Measurements from ENCODE around the gene ZNF546. TPM values are rescaled to one million over a fixed set of nuclear protein-coding genes. Genes with fewer than 3 reads are reported as not detected.
A peak's percentile ranks its signal among the peaks of the same experiment; 100 is the strongest.
"Not testable (repeated sequence)": the region's sequence is repeated elsewhere in the genome, so short reads cannot be mapped to it uniquely, and the experiment has no call there.

The ZNF546 gene
- total RNA-seq = 6.1 and 7.1 TPM in 2 replicates

DNA sequence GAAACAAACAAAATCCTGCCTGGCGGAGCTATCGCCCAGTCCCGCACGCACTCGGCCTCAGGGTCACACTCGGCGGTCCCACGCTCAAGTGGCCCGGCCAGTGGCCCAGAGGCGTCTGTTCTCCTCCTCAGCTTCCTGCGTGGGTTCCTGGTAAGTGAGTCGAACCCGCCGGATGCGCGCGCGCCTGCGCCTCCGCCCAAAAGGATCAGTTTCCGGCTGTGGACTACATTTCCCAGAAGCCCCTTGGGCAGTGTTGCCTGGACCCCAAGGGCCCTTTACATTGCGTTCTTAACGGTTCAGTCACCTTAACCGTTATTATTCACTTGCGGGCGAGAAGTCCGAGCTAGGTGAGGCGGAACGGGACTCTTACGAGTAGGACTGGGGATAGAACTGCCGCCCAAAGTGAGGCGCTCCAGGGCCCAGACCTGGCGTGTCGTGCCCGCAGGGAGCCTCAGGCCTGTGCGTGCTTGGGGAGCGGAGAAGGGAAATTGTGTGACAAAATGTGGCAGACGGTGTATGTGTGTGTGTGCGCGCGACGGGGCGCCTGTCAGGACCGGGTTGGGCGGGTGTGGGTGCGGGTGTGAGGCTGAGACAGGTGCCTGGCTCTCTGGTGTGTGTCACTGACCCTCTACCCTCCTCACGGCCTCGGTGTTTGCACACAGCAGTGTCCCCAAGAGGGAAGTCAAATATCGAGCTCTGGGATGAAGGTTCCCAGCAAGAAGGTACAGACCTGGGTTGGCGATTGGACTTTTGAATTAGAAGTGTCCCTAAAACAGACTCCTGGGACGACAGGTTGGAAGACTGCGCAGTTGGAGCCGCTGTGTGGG is at the start of gene ZNF546:
Gene ZNF546 (plus strand): TSS at position 250 of the 827 bp plus-strand sequence. CDS start 1,267 bp downstream, outside the sequence.
- Mint-ChIP-seq H3K27me3 (ENCODE audit: insufficient read depth) (no peaks in the 10 kb centered on the region), H3K27ac (peak within 1 kb of the TSS; percentile 100), H3K9me3 (peaks cover 18% of the 10 kb centered on the region), H3K4me1 (ENCODE audit: low read depth) (peaks cover 41% of the 10 kb centered on the region), H3K36me3 (ENCODE audit: low read depth) (peaks cover 25% of the 10 kb centered on the region), H3K4me3 (peak within 1 kb of the TSS; percentile 99)
- intact Hi-C loops (cut with micrococcal nuclease) = loop anchor here (1.0 to 2.0 kb wide), 5 partner anchors 26 to 288 kb away; partner anchors contain the start of genes AKT2, MAP3K10, PSMC4 and ZNF780A
- peak; percentile 87 for DNase-seq (ENCODE audit: low spot score)

- Mint-ChIP-seq H3K4me1 (ENCODE audit: low read depth) (peaks cover 65% of the 10 kb centered on the region), H3K27ac (no peak overlapping the region), H3K27me3 (ENCODE audit: insufficient read depth) (no peaks in the 10 kb centered on the region), H3K9me3 (peaks cover 15% of the 10 kb centered on the region), H3K4me3 (no peak overlapping the region), H3K36me3 (ENCODE audit: low read depth) (peaks cover 16% of the 10 kb centered on the region)
- intact Hi-C loops (cut with micrococcal nuclease) = no loop called here
- DNase-seq (ENCODE audit: low spot score) = no peak
Measured at GRCh38 chr19:39949026-39949747, 47.7 kb upstream of the ZNF546 start.

DNA sequence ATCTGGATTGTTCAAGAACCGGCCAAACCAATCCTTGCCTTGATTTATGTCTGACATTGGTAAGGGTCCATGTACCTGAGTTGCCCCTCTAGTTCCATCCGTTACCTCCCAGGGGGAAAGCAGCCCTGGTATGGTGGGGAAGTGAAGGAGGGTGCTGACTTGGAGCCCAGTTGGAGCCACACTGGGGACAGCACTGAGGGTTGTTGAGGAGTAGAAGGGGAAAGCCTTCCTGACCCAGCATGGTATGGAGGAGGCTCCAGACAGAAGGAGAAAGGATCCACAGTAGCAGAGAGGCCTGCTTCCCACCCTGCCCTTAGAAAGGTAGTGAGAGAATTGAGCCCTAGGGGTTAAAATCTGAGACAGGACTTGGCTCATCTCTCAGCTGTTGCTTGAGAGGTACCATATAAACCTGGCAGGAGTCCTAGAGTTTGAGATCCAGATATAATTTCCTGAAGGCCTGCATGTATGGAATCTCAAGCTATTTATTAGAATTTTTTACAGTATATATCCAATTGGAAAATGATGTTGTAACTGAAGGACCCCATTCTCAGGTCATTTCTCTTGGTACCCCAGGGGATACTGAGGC is 45.7 kb upstream of the ZNF546 start:
- H3K4me1 Mint-ChIP-seq (ENCODE audit: low read depth) = peaks cover 65% of the 10 kb centered on the region
- no peak overlapping the region for H3K4me3 Mint-ChIP-seq
- peak overlapping the region; percentile 64 for H3K27ac Mint-ChIP-seq
- intact Hi-C loops (cut with micrococcal nuclease) = no loop called here
- H3K36me3 Mint-ChIP-seq (ENCODE audit: low read depth) = peaks cover 14% of the 10 kb centered on the region
- no peak for DNase-seq (ENCODE audit: low spot score)
- H3K9me3 Mint-ChIP-seq = peaks cover 15% of the 10 kb centered on the region
- peaks cover 3% of the 10 kb centered on the region for H3K27me3 Mint-ChIP-seq (ENCODE audit: insufficient read depth)

- H3K9me3 Mint-ChIP-seq = peaks cover 15% of the 10 kb centered on the region
- intact Hi-C loops (cut with micrococcal nuclease) = loop anchor here (2.0 kb wide), 1 partner anchor 15 kb away; no protein-coding TSS in a partner anchor
- DNase-seq (ENCODE audit: low spot score) = no peak
- H3K36me3 Mint-ChIP-seq (ENCODE audit: low read depth) = peaks cover 14% of the 10 kb centered on the region
- H3K4me3 Mint-ChIP-seq = peak overlapping the region; percentile 68
- peaks cover 3% of the 10 kb centered on the region for H3K27me3 Mint-ChIP-seq (ENCODE audit: insufficient read depth)
- H3K4me1 Mint-ChIP-seq (ENCODE audit: low read depth) = peaks cover 62% of the 10 kb centered on the region
- H3K27ac Mint-ChIP-seq = peak overlapping the region; percentile 76
Measured at GRCh38 chr19:39951686-39952085, 45.2 kb upstream of the ZNF546 start.

DNA sequence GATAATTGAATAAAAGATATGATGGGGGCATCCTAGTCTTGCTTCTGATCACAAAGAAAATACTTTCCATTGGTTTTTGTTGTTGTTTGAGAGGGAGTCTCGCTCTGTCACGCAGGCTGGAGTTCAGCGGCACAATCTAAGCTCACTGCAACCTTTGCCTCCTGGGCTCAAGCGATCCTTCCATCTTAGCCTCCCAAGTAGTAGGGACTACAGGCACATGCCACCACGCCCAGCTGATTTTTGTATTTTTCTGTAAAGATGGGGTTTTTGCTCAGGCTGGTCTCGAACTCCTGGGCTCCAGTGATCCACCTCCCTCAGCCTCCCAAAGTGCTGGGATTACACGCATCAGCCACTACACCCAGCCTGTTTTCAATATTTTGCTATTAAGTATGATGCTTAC is 42.9 kb upstream of the ZNF546 start:
- Mint-ChIP-seq H3K4me1 (ENCODE audit: low read depth) (peaks cover 65% of the 10 kb centered on the region), H3K4me3 (peak overlapping the region; percentile 35), H3K9me3 (peaks cover 15% of the 10 kb centered on the region), H3K36me3 (ENCODE audit: low read depth) (peaks cover 14% of the 10 kb centered on the region), H3K27ac (peak overlapping the region; percentile 81), H3K27me3 (ENCODE audit: insufficient read depth) (peaks cover 3% of the 10 kb centered on the region)
- intact Hi-C loops (cut with micrococcal nuclease) = loop anchor here (1.0 to 2.0 kb wide), 3 partner anchors 10 to 17 kb away; partner anchors contain the start of gene PSMC4
- DNase-seq (ENCODE audit: low spot score) = no peak

GRCh38 chr19:39957886-39958285 is 39.0 kb upstream of the ZNF546 start:
- intact Hi-C loops (cut with micrococcal nuclease); H3K36me3 Mint-ChIP-seq (ENCODE audit: low read depth); H3K27me3 Mint-ChIP-seq (ENCODE audit: insufficient read depth); DNase-seq (ENCODE audit: low spot score); H3K9me3 Mint-ChIP-seq; H3K4me3 Mint-ChIP-seq: not testable (repeated sequence)
- peaks cover 50% of the 10 kb centered on the region for H3K4me1 Mint-ChIP-seq (ENCODE audit: low read depth)
- peak overlapping the region; percentile 58 for H3K27ac Mint-ChIP-seq

DNA sequence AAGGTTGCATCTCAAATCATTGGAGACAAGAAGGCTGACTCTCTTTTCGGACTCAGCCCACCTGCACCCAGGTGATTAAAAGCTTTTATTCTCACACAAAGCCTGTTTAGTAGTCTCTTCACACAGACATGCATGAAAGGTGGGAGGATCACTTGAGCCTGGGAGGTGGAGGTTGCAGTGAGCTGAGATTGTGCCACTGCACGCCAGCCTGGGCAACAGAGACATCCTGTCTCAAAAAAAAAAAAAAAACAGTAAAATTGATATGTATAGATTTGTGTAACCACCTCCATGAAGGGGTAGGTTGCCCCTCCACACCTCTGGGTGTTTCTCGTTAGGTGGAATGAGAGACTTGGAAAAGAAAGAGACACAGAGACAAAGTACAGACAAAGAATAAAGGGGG is 37.9 kb upstream of the ZNF546 start:
- H3K27me3 Mint-ChIP-seq (ENCODE audit: insufficient read depth); intact Hi-C loops (cut with micrococcal nuclease); H3K9me3 Mint-ChIP-seq; H3K36me3 Mint-ChIP-seq (ENCODE audit: low read depth); DNase-seq (ENCODE audit: low spot score): not testable (repeated sequence)
- peak overlapping the region; percentile 33 for H3K27ac Mint-ChIP-seq
- H3K4me1 Mint-ChIP-seq (ENCODE audit: low read depth) = peaks cover 40% of the 10 kb centered on the region
- H3K4me3 Mint-ChIP-seq = peak overlapping the region; percentile 30

DNA sequence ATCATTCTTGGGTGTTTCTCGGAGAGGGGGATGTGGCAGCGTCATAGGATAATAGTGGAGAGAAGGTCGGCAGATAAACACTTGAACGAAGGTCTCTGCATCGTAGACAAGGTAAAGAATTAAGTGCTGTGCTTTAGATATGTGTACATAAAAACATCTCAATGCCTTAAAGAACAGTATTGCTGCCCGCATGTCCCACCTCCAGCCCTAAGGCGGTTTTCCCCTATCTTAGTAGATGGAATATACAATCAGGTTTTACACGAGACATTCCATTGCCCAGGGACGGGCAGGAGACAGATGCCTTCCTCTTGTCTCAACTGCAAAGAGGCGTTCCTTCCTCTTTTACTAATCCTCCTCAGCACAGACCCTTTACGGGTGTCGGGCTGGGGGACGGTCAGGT is 37.5 kb upstream of the ZNF546 start:
- H3K4me3 Mint-ChIP-seq = peak overlapping the region; percentile 30
- H3K27me3 Mint-ChIP-seq (ENCODE audit: insufficient read depth); intact Hi-C loops (cut with micrococcal nuclease); H3K36me3 Mint-ChIP-seq (ENCODE audit: low read depth); DNase-seq (ENCODE audit: low spot score); H3K9me3 Mint-ChIP-seq: not testable (repeated sequence)
- H3K27ac Mint-ChIP-seq = peak overlapping the region; percentile 33
- H3K4me1 Mint-ChIP-seq (ENCODE audit: low read depth) = peaks cover 35% of the 10 kb centered on the region

DNA sequence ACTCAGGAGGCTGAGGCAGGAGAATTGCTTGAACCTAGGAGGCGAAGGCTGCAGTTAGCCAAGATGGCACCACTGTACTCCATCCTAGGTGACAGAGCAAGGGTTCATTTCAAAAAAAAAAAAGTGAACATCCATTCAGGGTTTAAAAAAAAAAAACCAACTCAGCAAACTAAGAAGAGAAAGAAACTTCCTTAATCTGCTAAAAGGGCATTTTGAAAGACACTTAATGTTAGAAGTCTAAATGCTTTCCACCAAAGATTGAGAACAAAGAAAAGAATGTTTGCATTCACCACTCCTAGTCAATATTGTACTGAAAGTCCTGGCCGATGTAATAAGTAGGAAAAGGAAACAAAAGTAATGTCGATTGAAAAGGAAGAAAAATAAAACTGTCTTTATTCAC is 33.0 kb upstream of the ZNF546 start:
- H3K27ac Mint-ChIP-seq = no peak overlapping the region
- intact Hi-C loops (cut with micrococcal nuclease) = no loop called here
- peaks cover 30% of the 10 kb centered on the region for H3K4me1 Mint-ChIP-seq (ENCODE audit: low read depth)
- H3K9me3 Mint-ChIP-seq = no peaks in the 10 kb centered on the region
- H3K4me3 Mint-ChIP-seq = no peak overlapping the region
- peaks cover 9% of the 10 kb centered on the region for H3K36me3 Mint-ChIP-seq (ENCODE audit: low read depth)
- H3K27me3 Mint-ChIP-seq (ENCODE audit: insufficient read depth) = peaks cover 2% of the 10 kb centered on the region
- no peak for DNase-seq (ENCODE audit: low spot score)

DNA sequence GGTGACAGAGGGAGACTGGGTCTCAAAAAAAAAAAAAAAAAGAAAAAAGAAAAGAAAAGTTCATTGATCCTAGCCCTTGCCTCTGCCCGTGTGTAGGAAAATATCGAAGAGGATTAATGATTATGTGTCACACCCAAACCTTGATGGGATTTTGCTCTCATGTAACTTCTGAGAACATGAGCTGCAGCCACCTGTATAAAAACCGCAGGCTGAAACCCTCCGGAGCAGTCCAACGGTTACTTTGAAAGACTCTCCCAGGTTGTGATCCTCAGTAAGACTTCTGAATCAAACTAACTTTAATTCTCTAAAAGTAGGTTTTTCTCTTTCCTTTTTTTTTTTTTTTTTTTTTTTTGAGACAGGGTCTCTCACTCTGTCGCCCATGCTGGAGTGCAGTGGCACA is 30.2 kb upstream of the ZNF546 start:
- peaks cover 18% of the 10 kb centered on the region for H3K36me3 Mint-ChIP-seq (ENCODE audit: low read depth)
- peaks cover 30% of the 10 kb centered on the region for H3K4me1 Mint-ChIP-seq (ENCODE audit: low read depth)
- intact Hi-C loops (cut with micrococcal nuclease) = no loop called here
- H3K4me3 Mint-ChIP-seq = no peak overlapping the region
- DNase-seq (ENCODE audit: low spot score) = no peak
- H3K9me3 Mint-ChIP-seq = no peaks in the 10 kb centered on the region
- H3K27ac Mint-ChIP-seq = no peak overlapping the region
- no peaks in the 10 kb centered on the region for H3K27me3 Mint-ChIP-seq (ENCODE audit: insufficient read depth)

- intact Hi-C loops (cut with micrococcal nuclease) = no loop called here
- DNase-seq (ENCODE audit: low spot score) = no peak
- no peaks in the 10 kb centered on the region for H3K9me3 Mint-ChIP-seq
- H3K4me3 Mint-ChIP-seq = no peak overlapping the region
- H3K27me3 Mint-ChIP-seq (ENCODE audit: insufficient read depth) = no peaks in the 10 kb centered on the region
- H3K36me3 Mint-ChIP-seq (ENCODE audit: low read depth) = peaks cover 23% of the 10 kb centered on the region
- peaks cover 39% of the 10 kb centered on the region for H3K4me1 Mint-ChIP-seq (ENCODE audit: low read depth)
- no peak overlapping the region for H3K27ac Mint-ChIP-seq
Measured at GRCh38 chr19:39967561-39967960, 29.3 kb upstream of the ZNF546 start.

- Mint-ChIP-seq H3K9me3 (no peaks in the 10 kb centered on the region), H3K4me1 (ENCODE audit: low read depth) (peaks cover 43% of the 10 kb centered on the region), H3K27ac (peak overlapping the region; percentile 97), H3K36me3 (ENCODE audit: low read depth) (peaks cover 29% of the 10 kb centered on the region), H3K27me3 (ENCODE audit: insufficient read depth) (no peaks in the 10 kb centered on the region), H3K4me3 (peak overlapping the region; percentile 95)
- intact Hi-C loops (cut with micrococcal nuclease) = no loop called here
- DNase-seq (ENCODE audit: low spot score) = no peak
Measured at GRCh38 chr19:39968789-39969188, 28.1 kb upstream of the ZNF546 start.

GRCh38 chr19:39969266-39969665 is 27.6 kb upstream of the ZNF546 start:
- Mint-ChIP-seq H3K4me1 (ENCODE audit: low read depth) (peaks cover 44% of the 10 kb centered on the region), H3K9me3 (no peaks in the 10 kb centered on the region), H3K36me3 (ENCODE audit: low read depth) (peaks cover 31% of the 10 kb centered on the region), H3K27ac (peak overlapping the region; percentile 97), H3K4me3 (peak overlapping the region; percentile 95), H3K27me3 (ENCODE audit: insufficient read depth) (no peaks in the 10 kb centered on the region)
- intact Hi-C loops (cut with micrococcal nuclease) = no loop called here
- no peak for DNase-seq (ENCODE audit: low spot score)

Data from activated T-helper 1 cell treated with anti-CD3 and anti-CD28 coated beads, Interleukin-12 subunit alpha, Interleukin-12 subunit beta, Interleukin-2, Interleukin-4 antibody, amounts not matched to agents 30 ng/mL and 10 ng/mL and 1 ng/mL, durations not matched to agents 14 hours and 24 hours and 36 hours (primary cell).